ENCODE data around the gene KRTAP13-3. TPM values are rescaled to one million over a fixed set of nuclear protein-coding genes. Genes with fewer than 3 reads are reported as not detected.

The KRTAP13-3 gene
- total RNA-seq, 3 donors from 2014 or later = not detected

- no peaks in the 10 kb centered on the region for H3K9me3 ChIP-seq
- intact Hi-C loops (cut with DNase I; ENCODE audit: low total_unique reads) = no loop called here
- H3K4me1 ChIP-seq = no peaks in the 10 kb centered on the region
- H3K36me3 ChIP-seq = no peaks in the 10 kb centered on the region
- DNase-seq (ENCODE audit: low spot score in 2 of 2) = no peak
- no peak overlapping the region for H3K27ac ChIP-seq
- no peaks in the 10 kb centered on the region for H3K27me3 ChIP-seq
- TF ChIP-seq CTCF (IDR thresholded peaks at IDR 0.05) = no peak
- TF ChIP-seq POLR2AphosphoS5 (IDR thresholded peaks at IDR 0.05) = no peak
- TF ChIP-seq POLR2A (IDR thresholded peaks at IDR 0.05) = no peak
- no peak overlapping the region for H3K4me3 ChIP-seq
These were observed 18.5 kb upstream of the KRTAP13-3 start for GRCh38 chr21:30444204-30444603.

- H3K27me3 ChIP-seq = no peaks in the 10 kb centered on the region
- intact Hi-C loops (cut with DNase I; ENCODE audit: low total_unique reads) = no loop called here
- DNase-seq (ENCODE audit: low spot score in 2 of 2) = no peak
- no peaks in the 10 kb centered on the region for H3K36me3 ChIP-seq
- H3K4me1 ChIP-seq = no peaks in the 10 kb centered on the region
- no peaks in the 10 kb centered on the region for H3K9me3 ChIP-seq
- TF ChIP-seq CTCF (IDR thresholded peaks at IDR 0.05) (no peak), POLR2AphosphoS5 (IDR thresholded peaks at IDR 0.05) (no peak), POLR2A (IDR thresholded peaks at IDR 0.05) (no peak)
- no peak overlapping the region for H3K27ac ChIP-seq
- H3K4me3 ChIP-seq = no peak overlapping the region
These were observed 17.5 kb upstream of the KRTAP13-3 start for GRCh38 chr21:30443226-30443625.

- Histone ChIP-seq H3K4me3 (no peak within 1 kb of the TSS), H3K36me3 (no peaks in the 10 kb centered on the region), H3K27me3 (no peaks in the 10 kb centered on the region), H3K27ac (no peak within 1 kb of the TSS), H3K4me1 (no peaks in the 10 kb centered on the region), H3K9me3 (no peaks in the 10 kb centered on the region)
- intact Hi-C loops (cut with DNase I; ENCODE audit: low total_unique reads) = no loop called here
- no peak for TF ChIP-seq POLR2AphosphoS5 (IDR thresholded peaks at IDR 0.05)
- TF ChIP-seq POLR2A (IDR thresholded peaks at IDR 0.05) = no peak
- TF ChIP-seq CTCF (IDR thresholded peaks at IDR 0.05) = no peak
- no peak for DNase-seq (ENCODE audit: low spot score in 2 of 2)
These were observed 14.2 kb upstream of the KRTAP13-3 start, which contains the start of gene KRTAP15-1 for GRCh38 chr21:30439975-30440374. KRTAP15-1 (plus strand) TSS chr21:30440275; CDS start chr21:30440328, 53 bp downstream.

GRCh38 chr21:30437010-30437565 lies 11.4 kb upstream of the KRTAP13-3 start:
- no peaks in the 10 kb centered on the region for H3K4me1 ChIP-seq
- intact Hi-C loops (cut with DNase I; ENCODE audit: low total_unique reads) = no loop called here
- no peak overlapping the region for H3K27ac ChIP-seq
- no peak for DNase-seq (ENCODE audit: low spot score in 2 of 2)
- H3K36me3 ChIP-seq = no peaks in the 10 kb centered on the region
- no peak overlapping the region for H3K4me3 ChIP-seq
- TF ChIP-seq POLR2A (IDR thresholded peaks at IDR 0.05) (no peak), POLR2AphosphoS5 (IDR thresholded peaks at IDR 0.05) (no peak), CTCF (IDR thresholded peaks at IDR 0.05) (no peak)
- H3K9me3 ChIP-seq = no peaks in the 10 kb centered on the region
- H3K27me3 ChIP-seq = no peaks in the 10 kb centered on the region

- Histone ChIP-seq H3K4me3 (no peak overlapping the region), H3K4me1 (no peaks in the 10 kb centered on the region), H3K27me3 (no peaks in the 10 kb centered on the region), H3K27ac (no peak overlapping the region), H3K36me3 (no peaks in the 10 kb centered on the region), H3K9me3 (no peaks in the 10 kb centered on the region)
- intact Hi-C loops (cut with DNase I; ENCODE audit: low total_unique reads) = no loop called here
- TF ChIP-seq POLR2AphosphoS5 (IDR thresholded peaks at IDR 0.05) (no peak), POLR2A (IDR thresholded peaks at IDR 0.05) (no peak), CTCF (IDR thresholded peaks at IDR 0.05) (peak in 2 of 3 donors; percentile 36 to 52)
- DNase-seq (ENCODE audit: low spot score in 2 of 2) = no peak
These were observed 8.4 kb upstream of the KRTAP13-3 start for GRCh38 chr21:30434033-30434631.

Measured in breast epithelium (tissue), 4 donors.